IMR-90 (cell line): ENCODE results near the gene SUV39H1. TPM values are rescaled to one million over a fixed set of nuclear protein-coding genes. Genes with fewer than 3 reads are reported as not detected.

Experiments
- ATAC-seq: fragments of 200-7000 bp; cut with Tn5 transposase; 2 replicates; pipeline ENCODE4 v1.9.1; 2020; ENCODE audit warnings: low read depth, mild to moderate bottlenecking, moderate library complexity
- BruUV-seq: library from RNA; stranded (reverse); fragments of 400-500 nt; replicated peaks from 2 replicates; lab custom pipeline; 2021; lab: Mats Ljungman, UMichigan
- CTCF ChIA-PET: fragments of 300-600 bp; formaldehyde crosslinking; extraction: SDS; loops from one replicate; lab custom pipeline; 2021; ENCODE audit warnings: antibody characterized with exemption; lab: Yijun Ruan, JAX
- POLR2A ChIA-PET: fragments of 300-600 bp; sonication (Branson Sonifier 250); formaldehyde crosslinking; loops from one replicate; lab custom pipeline; 2022; ENCODE audit warnings: antibody characterized with exemption; ENCODE audit not compliant: unreplicated experiment; lab: Charles Lee
- DNase-seq: peaks from one replicate; pipeline ENCODE4 v3.0.0; 2013
- H2AFZ ChIP-seq: replicated peaks from 2 replicates; pipeline ENCODE3; 2013; ENCODE audit warnings: low read length, mild to moderate bottlenecking; ENCODE audit not compliant: poor library complexity
- H2AK5ac ChIP-seq: 2 replicates; pipeline ENCODE4 v1.6.1; 2013; ENCODE audit warnings: low read depth, low read length, inconsistent platforms
- H2AK9ac ChIP-seq: replicated peaks from 2 replicates; pipeline ENCODE3; 2013; ENCODE audit warnings: mild to moderate bottlenecking, low read depth, low read length, moderate library complexity; ENCODE audit not compliant: poor library complexity
- H2BK120ac ChIP-seq: 2 replicates; pipeline ENCODE4 v1.6.1; 2013; ENCODE audit warnings: low read depth, low read length, inconsistent platforms
- H2BK15ac ChIP-seq: 3 replicates; pipeline ENCODE4 v1.6.1; 2013; ENCODE audit warnings: low read depth, low read length, inconsistent platforms
- H2BK20ac ChIP-seq: 2 replicates; pipeline ENCODE4 v1.6.1; 2013; ENCODE audit warnings: low read depth, mild to moderate bottlenecking, inconsistent platforms, low read length, moderate library complexity
- H2BK5ac ChIP-seq: 2 replicates; pipeline ENCODE4 v1.6.1; 2013; ENCODE audit warnings: mild to moderate bottlenecking, low read depth, low read length, inconsistent platforms; ENCODE audit not compliant: poor library complexity, severe bottlenecking
- H3K14ac ChIP-seq: replicated peaks from 2 replicates; pipeline ENCODE4 v1.6.1; 2013; ENCODE audit warnings: low read depth, low read length, inconsistent platforms
- H3K18ac ChIP-seq: 2 replicates; pipeline ENCODE4 v1.6.1; 2013; ENCODE audit warnings: low read depth, low read length, control low read depth
- H3K23ac ChIP-seq: 2 replicates; pipeline ENCODE4 v1.6.1; 2013; ENCODE audit warnings: low read depth, low read length, inconsistent platforms
- H3K27ac ChIP-seq: 2 replicates; pipeline ENCODE4 v1.5.1; 2013; ENCODE audit warnings: mild to moderate bottlenecking, control low read depth, low read length; ENCODE audit not compliant: insufficient read depth
- H3K27me3 ChIP-seq: 2 replicates; pipeline ENCODE4 v1.6.1; 2013; ENCODE audit warnings: low read length; ENCODE audit not compliant: control insufficient read depth, insufficient read depth
- H3K36me3 ChIP-seq: 2 replicates; pipeline ENCODE4 v1.6.1; 2013; ENCODE audit warnings: low read length, mixed read lengths; ENCODE audit not compliant: control insufficient read depth, insufficient read depth
- H3K4ac ChIP-seq: 2 replicates; pipeline ENCODE4 v1.6.1; 2013; ENCODE audit warnings: low read depth, low read length, inconsistent platforms
- H3K4me1 ChIP-seq: 2 replicates; pipeline ENCODE4 v1.6.1; 2013; ENCODE audit warnings: low read length, mixed read lengths; ENCODE audit not compliant: control insufficient read depth, insufficient read depth
- H3K4me2 ChIP-seq: 2 replicates; pipeline ENCODE4 v1.6.1; 2013; ENCODE audit warnings: low read depth, mild to moderate bottlenecking, control low read depth, low read length, moderate library complexity
- H3K4me3 ChIP-seq: 2 replicates; pipeline ENCODE4 v1.5.1; 2013; ENCODE audit warnings: low read depth, mild to moderate bottlenecking, control low read depth, low read length, moderate library complexity; ENCODE audit not compliant: insufficient read depth
- H3K56ac ChIP-seq: 2 replicates; pipeline ENCODE4 v1.6.1; 2013; ENCODE audit warnings: low read length, inconsistent platforms; ENCODE audit not compliant: insufficient read depth; ENCODE audit errors: extremely low read depth
- H3K79me1 ChIP-seq, 2 experiments: 2 replicates each; pipeline ENCODE4 v1.6.1; 2013; ENCODE audit warnings: low read length in 2 of 2, inconsistent platforms in 1 of 2, low read depth in 1 of 2
- H3K9ac ChIP-seq: 2 replicates; pipeline ENCODE4 v1.6.1; 2013; ENCODE audit warnings: low read depth, low read length, control low read depth
- H3K9me1 ChIP-seq: 2 replicates; pipeline ENCODE4 v1.6.1; 2013; ENCODE audit warnings: low read length, inconsistent platforms; ENCODE audit not compliant: insufficient read depth
- H3K9me3 ChIP-seq: 2 replicates; pipeline ENCODE4 v1.6.1; 2013; ENCODE audit warnings: low read length; ENCODE audit not compliant: control insufficient read depth, insufficient read depth
- H4K20me1 ChIP-seq: 2 replicates; pipeline ENCODE4 v1.6.1; 2013; ENCODE audit warnings: low read length, inconsistent platforms; ENCODE audit not compliant: insufficient read depth
- H4K5ac ChIP-seq: 2 replicates; pipeline ENCODE4 v1.6.1; 2013; ENCODE audit warnings: mild to moderate bottlenecking, low read depth, low read length, control low read depth
- H4K8ac ChIP-seq, 2 experiments: 2 replicates each; pipeline ENCODE4 v1.6.1; 2013; ENCODE audit warnings: low read depth in 2 of 2, low read length in 2 of 2, control low read depth in 1 of 2, inconsistent platforms in 1 of 2
- H4K91ac ChIP-seq: 2 replicates; pipeline ENCODE4 v1.6.1; 2013; ENCODE audit warnings: low read depth, low read length, inconsistent platforms; ENCODE audit not compliant: insufficient read depth
- BHLHE40 ChIP-seq: fragments of 150-350 bp; IDR thresholded peaks from 2 replicates; pipeline ENCODE4 v1.6.1; 2016; ENCODE audit warnings: mild to moderate bottlenecking, low read depth, low read length
- CEBPB ChIP-seq: IDR thresholded peaks from 2 replicates; pipeline ENCODE4 v1.6.1; 2012; ENCODE audit warnings: low read depth, low read length, improper control_type of control experiment
- CHD1 ChIP-seq: IDR thresholded peaks from 2 replicates; pipeline ENCODE4 v1.6.1; 2012; ENCODE audit warnings: low read depth, low read length, improper control_type of control experiment
- FOS ChIP-seq: fragments of 150-350 bp; IDR thresholded peaks from 2 replicates; pipeline ENCODE4 v1.6.1; 2016; ENCODE audit warnings: low read depth, low read length
- MAFK ChIP-seq: IDR thresholded peaks from 2 replicates; pipeline ENCODE4 v1.6.1; 2012; ENCODE audit warnings: low read depth, low read length, improper control_type of control experiment
- MAZ ChIP-seq: IDR thresholded peaks from 2 replicates; pipeline ENCODE4 v1.6.1; 2012; ENCODE audit warnings: low read depth, mild to moderate bottlenecking, low read length, improper control_type of control experiment, moderate library complexity, borderline replicate concordance
- MXI1 ChIP-seq: IDR thresholded peaks from 2 replicates; pipeline ENCODE4 v1.6.1; 2012; ENCODE audit warnings: low read depth, mild to moderate bottlenecking, low read length, moderate library complexity, borderline replicate concordance
- NFE2L2 ChIP-seq: fragments of 150-350 bp; IDR thresholded peaks from 2 replicates; pipeline ENCODE4 v1.6.1; 2016; ENCODE audit warnings: low read depth, mild to moderate bottlenecking, low read length
- POLR2A ChIP-seq: IDR thresholded peaks from 2 replicates; pipeline ENCODE4 v1.6.1; 2012; ENCODE audit warnings: mild to moderate bottlenecking, low read depth, low read length
- RAD21 ChIP-seq: IDR thresholded peaks from 2 replicates; pipeline ENCODE4 v1.6.1; 2012; ENCODE audit warnings: low read length, improper control_type of control experiment
- RCOR1 ChIP-seq: IDR thresholded peaks from 2 replicates; pipeline ENCODE4 v1.6.1; 2012; ENCODE audit warnings: mild to moderate bottlenecking, low read length, improper control_type of control experiment; ENCODE audit not compliant: insufficient replicate concordance
- RFX5 ChIP-seq: IDR thresholded peaks from 2 replicates; pipeline ENCODE4 v1.8.0; 2012; ENCODE audit warnings: low read depth, mild to moderate bottlenecking, low read length, moderate library complexity
- SMC3 ChIP-seq: fragments of 150-350 bp; IDR thresholded peaks from 2 replicates; pipeline ENCODE4 v1.6.1; 2016; ENCODE audit warnings: low read depth, mild to moderate bottlenecking, antibody characterized with exemption, low read length, moderate library complexity
- WGBS, 2 experiments: methylation state at CpG; one replicate each; pipeline versions ENCODE4 v1.1.5 to v1.1.7; 2013; ENCODE audit warnings: missing lambda C conversion rate in 2 of 2; ENCODE audit not compliant: insufficient read length in 1 of 2; ENCODE audit errors: extremely low coverage in 2 of 2; 5-methylcytosine and 5-hydroxymethylcytosine counted together
- dilution Hi-C: fragments of 300-500 bp; cut with HindIII; formaldehyde crosslinking; loops from one replicate; pipeline ENCODE4 v1.14.3; 2018; ENCODE audit warnings: low sequenced_read_pairs; ENCODE audit not compliant: unreplicated experiment
- in situ Hi-C: fragments of 300-500 bp; cut with MboI; formaldehyde crosslinking; loops from 3 replicates; pipeline ENCODE4 v1.14.3; 2019; ENCODE audit warnings: low sequenced_read_pairs, inconsistent platforms, mixed read lengths
- intact Hi-C: fragments of 100-400 bp; cut with micrococcal nuclease; formaldehyde crosslinking; loops from 2 replicates; pipeline ENCODE4 v1.10.0; 2022
- polyA plus RNA-seq, 3 experiments: library from polyadenylated mRNA; depleted of rRNA; stranded (reverse); fragments of >200 nt; gene quantifications; 2 replicates each; pipeline ENCODE4 v1.2.3, GENCODE V29; 2012; ENCODE audit warnings: low replicate concordance in 1 of 3
- total RNA-seq: library from RNA; depleted of rRNA; stranded (reverse); fragments of >200 nt; gene quantifications from 2 replicates; pipeline ENCODE4 v1.2.3, GENCODE V29; 2012
- TF ChIP-seq, protein P1 (sequence below): fragments of 150-350 bp; IDR thresholded peaks from 2 replicates; pipeline ENCODE4 v1.6.1; 2016; ENCODE audit warnings: low read depth, mild to moderate bottlenecking, low read length, moderate library complexity, borderline replicate concordance
- TF ChIP-seq, protein P2 (sequence below): conservative IDR thresholded peaks from 2 replicates; pipeline ENCODE4 v1.5.1; 2012; ENCODE audit warnings: mild to moderate bottlenecking, low read depth, low read length, improper control_type of control experiment

The SUV39H1 gene
- total and polyA plus RNA-seq, 2 of the 4 experiments (the other 2 are of a cell fraction) = 6.6 to 8.6 TPM

- Histone ChIP-seq H3K4me1 (no peaks in the 10 kb centered on the region), H3K4ac (no peak overlapping the region), H3K36me3 (no peaks in the 10 kb centered on the region), H3K4me3 (no peak overlapping the region), H3K9me3 (no peaks in the 10 kb centered on the region; the same call in 1 of the 2 replicates), H2BK5ac (no peak overlapping the region), H4K91ac (no peak overlapping the region), H4K8ac (no peak overlapping the region), H2AFZ (no peak overlapping the region), H4K5ac (no peak overlapping the region), H3K18ac (no peak overlapping the region), H3K4me2 (no peak overlapping the region), H2BK15ac (no peak overlapping the region), H2BK120ac (no peak overlapping the region), H3K14ac (no peak overlapping the region), H3K79me1 (no peaks in the 10 kb centered on the region), H3K56ac (no peak overlapping the region), H3K9me1 (no peaks in the 10 kb centered on the region), H2BK20ac (no peak overlapping the region), H3K23ac (no peak overlapping the region), H2AK5ac (no peak overlapping the region), H3K27me3 (peaks cover 7% of the 10 kb centered on the region; the same call in 1 of the 2 replicates), H3K9ac (no peak overlapping the region), H2AK9ac (no peak overlapping the region), H4K20me1 (no peaks in the 10 kb centered on the region), H3K27ac (no peak overlapping the region)
- intact Hi-C loops = no loop called here
- ChIA-PET POLR2A (no interaction called here), CTCF (interaction anchor here (0.6 kb wide), 1 partner anchor 52 kb away, joined by 3 read pairs; no protein-coding TSS in a partner anchor)
- in situ Hi-C loops = no loop called here
- DNase-seq (no peak), ATAC-seq (no peak)
- TF ChIP-seq RCOR1 (no peak), POLR2A (no peak), BHLHE40 (no peak), NFE2L2 (no peak), RFX5 (no peak), CEBPB (no peak), MXI1 (no peak), SMC3 (no peak), MAFK (no peak), FOS (no peak), CHD1 (no peak), MAZ (no peak), RAD21 (no peak)
- TF ChIP-seq, protein P1, sequence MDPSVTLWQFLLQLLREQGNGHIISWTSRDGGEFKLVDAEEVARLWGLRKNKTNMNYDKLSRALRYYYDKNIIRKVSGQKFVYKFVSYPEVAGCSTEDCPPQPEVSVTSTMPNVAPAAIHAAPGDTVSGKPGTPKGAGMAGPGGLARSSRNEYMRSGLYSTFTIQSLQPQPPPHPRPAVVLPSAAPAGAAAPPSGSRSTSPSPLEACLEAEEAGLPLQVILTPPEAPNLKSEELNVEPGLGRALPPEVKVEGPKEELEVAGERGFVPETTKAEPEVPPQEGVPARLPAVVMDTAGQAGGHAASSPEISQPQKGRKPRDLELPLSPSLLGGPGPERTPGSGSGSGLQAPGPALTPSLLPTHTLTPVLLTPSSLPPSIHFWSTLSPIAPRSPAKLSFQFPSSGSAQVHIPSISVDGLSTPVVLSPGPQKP = no peak
- TF ChIP-seq, protein P2, sequence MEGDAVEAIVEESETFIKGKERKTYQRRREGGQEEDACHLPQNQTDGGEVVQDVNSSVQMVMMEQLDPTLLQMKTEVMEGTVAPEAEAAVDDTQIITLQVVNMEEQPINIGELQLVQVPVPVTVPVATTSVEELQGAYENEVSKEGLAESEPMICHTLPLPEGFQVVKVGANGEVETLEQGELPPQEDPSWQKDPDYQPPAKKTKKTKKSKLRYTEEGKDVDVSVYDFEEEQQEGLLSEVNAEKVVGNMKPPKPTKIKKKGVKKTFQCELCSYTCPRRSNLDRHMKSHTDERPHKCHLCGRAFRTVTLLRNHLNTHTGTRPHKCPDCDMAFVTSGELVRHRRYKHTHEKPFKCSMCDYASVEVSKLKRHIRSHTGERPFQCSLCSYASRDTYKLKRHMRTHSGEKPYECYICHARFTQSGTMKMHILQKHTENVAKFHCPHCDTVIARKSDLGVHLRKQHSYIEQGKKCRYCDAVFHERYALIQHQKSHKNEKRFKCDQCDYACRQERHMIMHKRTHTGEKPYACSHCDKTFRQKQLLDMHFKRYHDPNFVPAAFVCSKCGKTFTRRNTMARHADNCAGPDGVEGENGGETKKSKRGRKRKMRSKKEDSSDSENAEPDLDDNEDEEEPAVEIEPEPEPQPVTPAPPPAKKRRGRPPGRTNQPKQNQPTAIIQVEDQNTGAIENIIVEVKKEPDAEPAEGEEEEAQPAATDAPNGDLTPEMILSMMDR = no peak
- BruUV-seq = no TSS peak
- dilution Hi-C loops = no loop called here
- WGBS, 2 experiments = 57% methylated on average over 1 of the region's 8 CpGs; no CpG with 5 or more reads in 1 of the 2 experiments
Observed at GRCh38 chrX:48747415-48748016, 51.0 kb downstream of the SUV39H1 start.
